ENCODE measurements around the gene KCNK7. TPM values are rescaled to one million over a fixed set of nuclear protein-coding genes. Genes with fewer than 3 reads are reported as not detected.
A peak's percentile ranks its signal among the peaks of the same experiment; 100 is the strongest.

The KCNK7 gene
- total RNA-seq, 1 donor from 2014 or later: 12.0 TPM

- Histone ChIP-seq H3K9me3 (no peaks in the 10 kb centered on the region), H3K27me3 (no peaks in the 10 kb centered on the region), H3K36me3 (peaks cover 0 to 39% of the 10 kb centered on the region in 2 donors), H3K4me3 (no peak overlapping the region), H3K27ac (peak overlapping the region; percentile 85), H3K4me1 (peaks cover 46% of the 10 kb centered on the region)
- no peak for DNase-seq (ENCODE audit: extremely low spot score in 2 of 2)
- intact Hi-C loops (cut with DNase I): no loop called here
- TF ChIP-seq POLR2A (IDR thresholded peaks at IDR 0.05) (no peak), CTCF (IDR thresholded peaks at IDR 0.05) (no peak), POLR2AphosphoS5 (IDR thresholded peaks at IDR 0.05; ENCODE audit: insufficient read depth in 1 of 2, low read depth in 1 of 2) (no peak)
These were observed 41.5 kb upstream of the KCNK7 start for GRCh38 chr11:65637032-65637557.

GRCh38 chr11:65636108-65637031, 40.8 kb upstream of the KCNK7 start:
- no peak overlapping the region for H3K4me3 ChIP-seq
- TF ChIP-seq POLR2A (IDR thresholded peaks at IDR 0.05) (no peak), POLR2AphosphoS5 (IDR thresholded peaks at IDR 0.05; ENCODE audit: insufficient read depth in 1 of 2, low read depth in 1 of 2) (no peak), CTCF (IDR thresholded peaks at IDR 0.05) (no peak)
- no peaks in the 10 kb centered on the region for H3K9me3 ChIP-seq
- intact Hi-C loops (cut with DNase I): no loop called here
- peaks cover 0 to 37% of the 10 kb centered on the region in 2 donors for H3K36me3 ChIP-seq
- no peak overlapping the region for H3K27ac ChIP-seq
- H3K4me1 ChIP-seq: peaks cover 41% of the 10 kb centered on the region
- H3K27me3 ChIP-seq: no peaks in the 10 kb centered on the region
- no peak for DNase-seq (ENCODE audit: extremely low spot score in 2 of 2)

GRCh38 chr11:65634905-65635731, 39.5 kb upstream of the KCNK7 start:
- Histone ChIP-seq H3K27me3 (no peaks in the 10 kb centered on the region), H3K36me3 (peaks cover 0 to 44% of the 10 kb centered on the region in 2 donors), H3K4me1 (peaks cover 28% of the 10 kb centered on the region), H3K4me3 (no peak overlapping the region), H3K9me3 (no peaks in the 10 kb centered on the region), H3K27ac (no peak overlapping the region)
- intact Hi-C loops (cut with DNase I): no loop called here
- no peak for TF ChIP-seq CTCF (IDR thresholded peaks at IDR 0.05)
- TF ChIP-seq POLR2A (IDR thresholded peaks at IDR 0.05): no peak
- TF ChIP-seq POLR2AphosphoS5 (IDR thresholded peaks at IDR 0.05; ENCODE audit: insufficient read depth in 1 of 2, low read depth in 1 of 2): no peak
- DNase-seq (ENCODE audit: extremely low spot score in 2 of 2): no peak

- intact Hi-C loops (cut with DNase I): no loop called here
These were observed 38.8 kb upstream of the KCNK7 start for GRCh38 chr11:65634440-65634839.

More at GRCh38 chr11:65634440-65634839, 38.8 kb upstream of the KCNK7 start:
- no peaks in the 10 kb centered on the region for H3K27me3 ChIP-seq
- H3K4me3 ChIP-seq: no peak overlapping the region
- no peak for DNase-seq (ENCODE audit: extremely low spot score in 2 of 2)
- H3K9me3 ChIP-seq: no peaks in the 10 kb centered on the region
- peaks cover 21% of the 10 kb centered on the region for H3K4me1 ChIP-seq
- peaks cover 0 to 51% of the 10 kb centered on the region in 2 donors for H3K36me3 ChIP-seq
- H3K27ac ChIP-seq: no peak overlapping the region
- TF ChIP-seq POLR2A (IDR thresholded peaks at IDR 0.05) (no peak), CTCF (IDR thresholded peaks at IDR 0.05) (no peak), POLR2AphosphoS5 (IDR thresholded peaks at IDR 0.05; ENCODE audit: insufficient read depth in 1 of 2, low read depth in 1 of 2) (no peak)
